Stomach (tissue), 4 donors: ENCODE measurements around the gene PEX10.

Experiments used
- EP300 ChIP-seq: sonication (generic); formaldehyde crosslinking; IDR thresholded peaks from one replicate; pipeline ENCODE4 v1.6.1; 2017; ENCODE audit warnings: antibody characterized with exemption
- POLR2AphosphoS5 ChIP-seq, 3 donors: sonication (generic); formaldehyde crosslinking; IDR thresholded peaks; one replicate each; pipeline ENCODE4 v1.6.1; 2016; ENCODE audit warnings: antibody characterized with exemption in 3 of 3
- TF ChIP-seq, protein P1 (sequence below), 7 experiments: fragments of 450-650 bp in 4 of 7; fragments of 200-600 bp in 3 of 7; sonication (generic) in 3 of 7; IDR thresholded peaks; one replicate each; pipeline ENCODE4 v1.5.1; 2016 to 2019; ENCODE audit warnings: antibody characterized with exemption in 7 of 7, control low read depth in 2 of 7, mild to moderate bottlenecking in 1 of 7

DNA sequence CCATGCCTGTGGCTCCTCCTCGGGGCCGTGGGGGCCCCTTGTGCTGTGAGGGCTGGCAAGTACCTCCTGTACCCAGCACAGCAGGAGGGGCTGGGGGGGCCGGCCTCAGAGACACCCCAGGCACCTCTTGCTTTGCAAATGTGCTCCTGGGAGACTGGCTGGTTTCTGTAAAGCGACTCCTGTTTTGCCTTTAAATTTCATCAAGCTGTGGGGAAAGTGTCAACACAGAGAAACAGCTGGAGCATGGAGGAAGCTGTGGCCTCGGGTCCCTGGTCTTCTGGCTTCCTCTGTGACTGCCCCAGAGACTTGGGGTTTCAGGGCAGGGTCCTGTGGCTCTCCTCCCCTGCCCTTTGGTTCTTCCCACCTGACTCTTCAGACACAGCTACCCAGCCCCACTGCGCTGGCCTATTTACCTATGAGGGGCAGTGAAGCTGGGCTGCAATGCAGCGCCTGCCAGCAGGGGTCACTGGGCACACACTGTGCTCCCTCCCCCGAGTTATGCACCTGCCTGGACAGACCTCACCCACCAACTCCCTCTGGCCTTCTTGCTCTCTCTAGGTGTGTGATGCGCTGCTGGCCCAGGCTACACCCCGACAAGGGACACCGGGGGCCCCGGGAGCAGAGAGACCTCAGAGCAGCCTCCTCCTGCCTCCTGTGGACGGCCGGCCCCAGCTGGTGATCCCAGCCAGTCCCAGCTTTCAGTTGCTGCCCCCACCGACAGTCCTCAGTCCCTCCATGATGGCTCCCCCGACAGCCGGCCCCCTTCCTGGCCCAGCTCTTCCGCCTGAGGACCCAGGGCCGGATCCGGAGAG is 17.6 kb upstream of the PEX10 start:
- TF ChIP-seq, protein P1, sequence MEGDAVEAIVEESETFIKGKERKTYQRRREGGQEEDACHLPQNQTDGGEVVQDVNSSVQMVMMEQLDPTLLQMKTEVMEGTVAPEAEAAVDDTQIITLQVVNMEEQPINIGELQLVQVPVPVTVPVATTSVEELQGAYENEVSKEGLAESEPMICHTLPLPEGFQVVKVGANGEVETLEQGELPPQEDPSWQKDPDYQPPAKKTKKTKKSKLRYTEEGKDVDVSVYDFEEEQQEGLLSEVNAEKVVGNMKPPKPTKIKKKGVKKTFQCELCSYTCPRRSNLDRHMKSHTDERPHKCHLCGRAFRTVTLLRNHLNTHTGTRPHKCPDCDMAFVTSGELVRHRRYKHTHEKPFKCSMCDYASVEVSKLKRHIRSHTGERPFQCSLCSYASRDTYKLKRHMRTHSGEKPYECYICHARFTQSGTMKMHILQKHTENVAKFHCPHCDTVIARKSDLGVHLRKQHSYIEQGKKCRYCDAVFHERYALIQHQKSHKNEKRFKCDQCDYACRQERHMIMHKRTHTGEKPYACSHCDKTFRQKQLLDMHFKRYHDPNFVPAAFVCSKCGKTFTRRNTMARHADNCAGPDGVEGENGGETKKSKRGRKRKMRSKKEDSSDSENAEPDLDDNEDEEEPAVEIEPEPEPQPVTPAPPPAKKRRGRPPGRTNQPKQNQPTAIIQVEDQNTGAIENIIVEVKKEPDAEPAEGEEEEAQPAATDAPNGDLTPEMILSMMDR (IDR thresholded peaks at IDR 0.05), result no peak
- no peak for TF ChIP-seq EP300
- TF ChIP-seq POLR2AphosphoS5 (IDR thresholded peaks at IDR 0.05), result no peak
